NCI-H526 treated with DMSO at 0.1 percent for 48 hours (cell line): ENCODE measurements around the gene CD81.
A peak's percentile ranks its signal among the peaks of the same experiment; 100 is the strongest.

Experiments
- DNase-seq: peaks from one replicate; lab custom pipeline; 2025; lab: John Stamatoyannopoulos, UW

CD81 gene

GRCh38 chr11:2439820-2440219, 62.7 kb downstream of the CD81 start:
- no peak for DNase-seq

DNA sequence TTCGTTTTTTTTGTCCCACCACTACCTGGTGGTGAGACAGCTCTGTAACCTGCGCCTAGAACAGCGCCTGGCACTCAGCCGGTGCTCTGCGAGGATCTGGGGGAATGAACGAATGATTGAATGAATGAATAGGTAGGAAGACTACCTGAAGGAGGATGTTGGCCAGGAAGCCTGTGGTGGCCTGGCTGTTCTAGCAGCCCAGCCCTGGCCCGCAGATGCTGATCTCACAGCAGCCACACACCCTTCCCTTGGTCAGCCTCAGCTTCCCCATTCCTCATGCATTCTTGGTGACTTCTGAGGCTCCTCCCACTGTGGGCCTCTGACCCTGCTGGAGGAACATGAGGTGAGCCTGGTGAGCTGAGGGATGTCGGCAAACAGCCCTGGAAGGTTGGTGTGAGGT, 63.5 kb downstream of the CD81 start:
- no peak for DNase-seq

DNA sequence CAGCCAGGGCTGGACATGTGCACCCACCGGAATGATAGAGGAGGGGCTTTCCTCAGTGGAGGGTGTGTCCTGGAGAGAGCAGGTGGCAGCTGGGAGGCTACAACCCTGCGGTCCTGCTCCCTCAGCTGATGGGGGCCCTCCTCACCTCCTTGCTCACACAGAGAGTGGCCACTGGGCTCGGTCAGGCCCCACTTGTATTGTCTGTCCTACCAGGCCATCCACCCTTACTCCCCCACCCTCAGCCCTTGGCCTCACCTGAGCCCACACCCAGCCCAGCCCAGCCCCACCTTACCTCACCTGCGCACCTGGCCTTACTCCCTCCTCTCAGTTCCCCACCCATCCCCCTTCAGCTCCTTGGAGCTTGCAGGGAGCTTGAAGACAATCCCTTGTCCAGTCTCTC, 64.1 kb downstream of the CD81 start:
- no peak for DNase-seq

DNA sequence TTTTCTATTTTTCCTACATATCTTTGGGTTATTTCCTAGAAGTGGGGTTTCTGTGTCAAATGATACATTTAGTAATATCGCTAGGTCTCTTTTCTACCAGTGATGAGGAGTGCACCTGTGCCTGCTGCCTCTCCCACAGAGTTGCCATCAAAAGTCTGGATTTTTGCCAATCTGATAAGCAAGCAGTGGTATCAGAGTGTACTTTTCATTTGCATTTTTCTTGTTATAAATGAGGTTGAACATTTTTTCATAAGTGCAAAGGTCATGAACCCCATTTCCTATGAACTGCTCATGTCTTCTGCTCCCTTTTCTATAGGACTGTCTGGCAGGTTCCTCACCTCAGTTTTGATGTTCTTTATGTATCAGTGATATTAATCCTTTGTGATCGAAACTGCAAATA, 65.5 kb downstream of the CD81 start:
- peak; percentile 40 for DNase-seq

DNA sequence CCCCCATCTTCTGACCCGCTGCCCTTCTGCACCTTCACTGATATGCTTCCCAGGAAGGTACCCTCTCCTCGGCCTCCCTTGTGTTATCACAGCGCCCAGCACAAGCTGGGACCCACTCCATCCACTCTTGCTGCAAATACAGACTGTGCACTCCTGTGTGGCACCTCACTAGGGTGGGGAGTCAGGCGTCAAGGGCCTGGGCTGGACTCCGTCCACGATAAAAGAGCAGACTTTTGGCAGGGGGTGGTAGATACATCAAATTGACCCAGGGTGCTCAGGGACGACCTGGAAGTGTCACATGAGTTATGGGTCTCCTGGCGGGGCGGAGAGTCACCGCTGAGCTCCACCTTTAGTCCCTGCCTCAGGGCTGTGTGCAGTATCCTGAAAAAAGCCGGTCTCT, 66.3 kb downstream of the CD81 start:
- no peak for DNase-seq

- DNase-seq = no peak
Measured at GRCh38 chr11:2443881-2444820, 67.0 kb downstream of the CD81 start, which contains the start of gene TRPM5. Gene TRPM5 (minus strand): TSS chr11:2444514. CDS start chr11:2423036, 21,478 bp downstream.

DNA sequence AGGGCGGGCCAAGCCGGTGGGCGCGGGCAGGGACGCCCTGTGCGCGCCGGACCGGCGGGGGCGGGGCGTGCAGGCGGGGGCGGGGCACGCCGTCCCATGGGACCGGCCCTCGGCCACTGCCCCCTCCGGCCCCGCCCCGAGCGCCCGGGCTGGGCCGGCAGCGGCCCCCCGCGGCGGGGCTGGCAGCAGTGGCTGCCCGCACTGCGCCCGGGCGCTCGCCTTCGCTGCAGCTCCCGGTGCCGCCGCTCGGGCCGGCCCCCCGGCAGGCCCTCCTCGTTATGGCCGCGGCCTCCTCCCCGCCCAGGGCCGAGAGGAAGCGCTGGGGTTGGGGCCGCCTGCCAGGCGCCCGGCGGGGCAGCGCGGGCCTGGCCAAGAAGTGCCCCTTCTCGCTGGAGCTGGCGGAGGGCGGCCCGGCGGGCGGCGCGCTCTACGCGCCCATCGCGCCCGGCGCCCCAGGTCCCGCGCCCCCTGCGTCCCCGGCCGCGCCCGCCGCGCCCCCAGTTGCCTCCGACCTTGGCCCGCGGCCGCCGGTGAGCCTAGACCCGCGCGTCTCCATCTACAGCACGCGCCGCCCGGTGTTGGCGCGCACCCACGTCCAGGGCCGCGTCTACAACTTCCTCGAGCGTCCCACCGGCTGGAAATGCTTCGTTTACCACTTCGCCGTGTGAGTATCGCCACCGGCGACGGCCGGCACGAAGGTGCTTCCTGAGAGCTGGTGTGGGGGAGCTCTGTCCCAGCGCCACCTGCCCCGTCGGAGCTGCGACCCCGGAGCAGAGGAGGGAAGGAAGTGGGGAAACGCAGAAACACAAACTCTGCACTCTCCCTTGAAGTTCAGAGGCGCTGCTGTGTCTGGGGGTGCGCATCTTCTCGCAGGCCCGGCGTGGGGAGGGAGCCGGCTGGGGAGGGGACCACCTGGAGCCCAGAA, 68.0 kb downstream of the CD81 start, which contains the start of gene KCNQ1:
Gene KCNQ1, plus strand, starts transcription at position 188 of the 925 bp plus-strand sequence. Its CDS starts 91 bp downstream, at position 279.
- no peak for DNase-seq

DNA sequence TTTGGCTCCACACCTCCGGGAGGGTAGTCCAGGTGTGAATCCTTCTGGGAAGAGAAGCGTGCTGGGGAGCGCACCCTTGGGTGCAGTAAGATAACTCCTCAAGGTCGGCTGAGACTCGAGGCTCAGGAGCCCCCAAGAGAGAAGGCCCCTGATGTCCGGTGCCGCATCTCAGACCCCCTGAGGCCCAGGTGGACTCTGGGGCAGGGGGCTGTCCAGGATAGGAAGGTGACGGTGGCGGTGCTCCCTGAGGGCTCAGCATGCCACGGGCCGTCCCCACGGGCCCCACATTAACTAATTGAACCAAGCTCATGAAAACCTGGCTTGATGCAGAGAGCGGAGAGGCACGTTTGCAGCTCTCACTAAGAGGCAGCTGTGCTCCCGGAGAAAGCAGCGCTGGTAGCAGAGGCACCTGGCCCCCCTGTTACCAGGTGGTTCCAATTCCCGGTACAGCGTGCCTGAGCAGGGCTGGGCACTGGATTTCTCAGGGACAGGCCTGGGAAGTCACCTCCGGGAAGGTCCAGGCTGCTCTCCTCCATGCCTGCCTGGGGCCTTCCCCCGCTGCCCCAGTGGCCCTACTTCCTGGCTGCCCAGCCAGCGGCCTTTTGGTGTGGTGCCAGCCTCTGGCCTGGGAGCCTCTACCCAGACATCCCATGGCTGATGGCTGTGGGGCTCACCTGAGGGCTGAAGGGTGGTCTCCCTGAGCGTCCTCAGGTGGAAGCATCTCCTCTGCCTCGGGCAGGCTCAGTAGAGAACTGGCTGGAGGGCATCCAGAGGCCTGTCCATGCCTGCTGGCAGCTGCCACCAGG, 68.8 kb downstream of the CD81 start:
- DNase-seq = peak; percentile 25

DNA sequence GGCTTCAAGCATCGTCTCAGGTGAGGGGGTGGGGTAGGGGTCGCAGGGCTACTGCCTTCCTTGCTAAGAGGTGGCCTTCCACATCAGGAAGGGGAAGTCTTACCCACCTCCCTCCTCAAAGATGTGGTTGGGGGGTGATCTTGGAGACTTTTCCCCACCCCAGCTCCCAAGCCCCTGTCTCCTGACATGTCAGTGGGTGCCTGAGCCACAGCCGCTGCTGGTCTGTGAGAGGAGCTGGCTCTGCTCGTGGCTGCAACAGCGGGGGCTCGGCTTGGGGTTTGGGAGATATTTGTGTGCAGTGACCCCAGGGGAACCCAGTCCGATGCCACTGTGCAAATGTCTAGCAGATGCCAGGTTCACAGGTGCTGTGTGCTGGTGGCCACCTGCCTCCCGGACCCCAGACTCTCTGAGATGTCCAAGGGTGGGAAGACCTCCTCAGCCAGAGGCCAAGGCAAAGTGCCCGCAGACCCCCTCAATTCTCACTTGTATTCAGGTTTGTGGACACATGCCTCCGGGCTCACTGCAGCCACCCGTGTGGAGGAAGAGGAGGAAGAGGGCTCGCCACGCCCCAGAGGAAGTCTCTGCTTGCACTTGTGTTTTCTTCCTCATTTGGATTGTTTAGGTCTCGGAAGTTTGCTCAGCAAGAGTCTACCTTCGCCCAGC, 69.6 kb downstream of the CD81 start:
- no peak for DNase-seq
